GM21390 (cell line): ENCODE data around the gene HHIPL1.
"Not testable (repeated sequence)": the region's sequence is repeated elsewhere in the genome, so short reads cannot be mapped to it uniquely, and the experiment has no call there.

Experiments used
- ATAC-seq: cut with Tn5 transposase; IDR thresholded peaks from one replicate; pipeline ENCODE4 v1.9.1; 2021; ENCODE audit not compliant: unreplicated experiment

HHIPL1 gene

GRCh38 chr14:99632410-99633035, 12.4 kb upstream of the HHIPL1 start:
- no peak for ATAC-seq

DNA sequence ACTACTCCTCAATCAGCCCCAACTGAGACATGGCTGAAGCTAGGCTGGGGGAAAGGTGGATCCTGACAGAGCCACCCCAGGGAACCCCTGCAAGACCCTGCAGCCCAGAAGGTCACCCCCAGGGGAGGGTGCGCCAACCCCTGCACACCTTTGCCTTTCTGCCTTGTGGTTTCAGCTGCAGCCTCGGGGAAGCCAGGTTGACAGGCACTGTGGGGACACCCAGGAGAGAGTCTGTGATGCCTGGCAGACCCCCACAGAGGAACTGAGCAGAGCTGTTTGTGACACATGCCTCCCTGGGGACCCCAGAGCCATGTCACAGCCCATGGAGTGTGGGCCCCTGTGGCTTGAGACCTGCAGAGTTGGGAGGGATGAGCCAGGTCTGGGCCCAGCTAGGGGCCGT, 11.8 kb upstream of the HHIPL1 start:
- no peak for ATAC-seq

DNA sequence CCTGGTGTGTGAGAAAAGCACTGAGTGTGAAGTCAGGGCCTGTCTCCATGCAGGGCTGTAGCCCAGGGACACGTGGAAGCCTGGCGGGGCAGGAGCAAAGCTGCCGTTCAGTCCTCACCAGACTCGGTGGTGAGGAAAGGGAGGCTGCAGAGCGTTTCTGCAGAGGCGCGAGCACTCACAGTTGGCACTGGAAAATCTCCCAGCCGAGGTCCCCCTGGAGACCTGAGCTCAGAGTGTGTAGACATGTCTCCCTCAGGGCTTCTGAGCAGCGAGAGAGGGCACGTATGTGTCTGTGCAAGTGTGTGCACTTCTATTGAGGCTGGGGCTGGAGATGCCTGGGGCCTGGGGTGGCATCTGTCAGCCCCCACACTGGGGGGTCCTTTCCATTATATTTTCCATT, 11.0 kb upstream of the HHIPL1 start:
- no peak for ATAC-seq

- no peak for ATAC-seq
Observed at GRCh38 chr14:99634443-99634842, 10.5 kb upstream of the HHIPL1 start.

DNA sequence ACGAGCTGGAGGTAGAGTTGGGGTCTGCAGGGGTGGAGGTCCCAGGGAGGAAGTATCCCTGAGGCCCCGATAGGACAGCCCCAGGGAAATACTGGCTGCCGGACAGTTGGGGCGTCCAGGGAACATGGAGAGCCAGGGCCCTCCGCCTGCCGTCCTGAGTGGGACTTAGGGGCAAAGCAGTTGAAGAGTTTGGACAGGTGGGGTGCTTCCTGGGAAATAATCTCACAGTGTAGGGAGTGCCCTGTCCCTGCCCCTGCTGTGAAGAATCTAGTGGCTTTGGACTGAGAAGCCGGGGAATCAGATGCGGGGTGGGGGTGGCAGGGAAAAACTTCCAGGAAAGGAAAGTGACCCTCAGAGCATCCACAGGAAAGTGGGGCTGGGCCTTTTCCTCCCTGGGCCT, 9.8 kb upstream of the HHIPL1 start:
- no peak for ATAC-seq

DNA sequence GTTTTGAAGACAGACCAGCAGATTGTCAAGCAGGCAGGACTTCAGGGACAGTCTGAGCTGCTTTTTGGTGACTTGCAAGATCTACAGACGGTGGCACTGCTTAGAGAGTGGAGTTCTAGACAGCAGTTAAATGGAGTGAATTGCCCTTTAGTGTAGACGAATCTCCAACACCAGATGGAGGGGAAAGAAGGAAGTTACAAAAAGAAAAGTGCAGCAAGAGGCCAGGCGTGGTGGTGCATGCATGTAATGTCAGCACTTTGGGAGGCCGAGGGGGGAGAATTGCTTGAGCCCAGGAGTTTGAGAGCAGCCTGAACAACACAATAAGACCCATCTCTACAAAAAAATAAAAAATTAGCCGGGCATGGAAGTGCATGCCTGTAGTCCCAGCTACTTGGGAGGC, 8.4 kb upstream of the HHIPL1 start:
- no peak for ATAC-seq

DNA sequence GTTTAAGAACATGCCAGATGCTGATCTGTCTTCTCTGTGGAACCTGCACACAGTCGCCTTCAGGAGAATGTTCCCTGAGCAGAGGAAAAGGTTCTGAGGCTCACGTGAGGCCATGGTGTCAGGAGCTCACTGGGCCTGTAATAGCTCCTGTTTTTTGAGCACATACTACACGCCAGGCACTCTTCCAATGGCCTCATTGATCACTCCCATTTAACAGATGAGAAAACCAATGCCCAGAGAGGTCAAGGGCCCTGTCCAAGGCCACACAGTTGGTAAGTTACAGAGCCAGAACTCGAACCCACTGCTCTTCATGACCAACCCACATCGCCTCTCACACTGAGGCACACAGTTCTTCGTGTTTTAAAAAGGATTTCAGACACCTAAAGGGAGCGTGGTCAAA, 7.3 kb upstream of the HHIPL1 start:
- ATAC-seq: no peak

DNA sequence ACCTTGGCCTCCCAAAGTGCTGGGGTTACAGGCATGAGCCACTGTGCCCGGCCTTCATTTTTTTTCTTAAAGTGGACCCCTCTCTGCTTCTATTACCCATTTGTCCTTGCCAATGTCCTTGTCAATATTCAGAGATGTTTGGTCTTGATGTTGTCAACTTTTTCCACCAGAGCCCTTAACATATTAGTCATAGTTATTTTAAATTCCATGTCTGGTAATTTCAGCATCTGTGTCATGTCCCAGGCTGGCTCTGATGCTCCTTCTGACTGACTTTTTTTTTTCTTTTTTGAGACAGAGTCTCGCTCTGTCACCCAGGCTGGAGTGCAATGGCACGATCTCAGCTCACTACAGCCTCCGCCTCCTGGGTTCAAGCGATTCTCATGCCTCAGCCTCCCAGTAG, 2.2 kb upstream of the HHIPL1 start:
- not testable (repeated sequence) for ATAC-seq

DNA sequence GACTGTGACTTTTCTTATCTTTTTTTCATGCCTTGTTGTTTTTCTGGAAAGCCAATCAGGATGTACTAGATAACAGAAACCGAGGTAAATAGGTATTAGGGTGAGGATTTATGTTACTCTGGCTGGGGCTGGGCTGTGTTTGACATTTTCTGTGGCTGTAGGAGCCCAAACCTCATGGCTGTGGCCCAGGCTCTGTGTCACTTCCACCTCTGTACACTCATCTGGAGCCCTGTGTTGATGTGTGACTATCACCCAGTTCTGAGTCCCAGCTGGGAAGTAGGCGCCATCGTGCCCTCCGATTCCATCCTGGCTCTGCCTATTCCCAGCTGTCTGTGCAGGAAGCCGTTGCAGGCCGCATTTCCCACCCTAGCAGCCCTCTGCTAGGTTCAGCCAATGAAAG, 1.6 kb upstream of the HHIPL1 start:
- ATAC-seq: no peak

DNA sequence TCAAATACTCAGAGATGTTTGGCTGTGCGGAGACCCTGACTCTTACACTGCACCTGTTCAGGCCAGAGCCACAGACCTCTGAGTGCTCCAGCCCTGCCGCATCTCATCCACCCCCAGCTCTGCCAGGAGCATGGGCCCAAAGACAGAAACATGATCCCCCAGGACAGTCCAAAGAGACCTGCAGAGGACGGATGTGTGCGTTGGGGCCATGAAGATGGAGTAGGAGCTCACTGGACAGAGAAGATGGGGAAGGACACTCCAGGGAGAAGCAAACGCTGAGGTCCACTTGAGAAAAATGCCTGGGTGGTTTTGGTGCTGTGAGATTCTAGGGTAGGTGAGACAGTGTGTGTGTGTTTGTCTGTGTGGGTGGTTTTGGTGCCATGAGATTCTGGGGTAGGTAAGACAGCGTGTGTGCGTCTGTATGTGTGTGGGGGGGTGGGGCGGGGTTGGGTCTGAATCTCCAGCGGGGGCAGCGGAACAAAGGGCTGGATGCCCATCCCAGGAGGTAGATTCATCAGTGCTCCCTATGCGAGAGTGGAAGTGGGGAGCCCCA, 818 bp upstream of the HHIPL1 start:
- ATAC-seq: no peak

- ATAC-seq: no peak
Observed at GRCh38 chr14:99645545-99646505, 896 bp downstream of the HHIPL1 start.

GRCh38 chr14:99647411-99647810, 2.5 kb downstream of the HHIPL1 start:
- ATAC-seq: no peak

DNA sequence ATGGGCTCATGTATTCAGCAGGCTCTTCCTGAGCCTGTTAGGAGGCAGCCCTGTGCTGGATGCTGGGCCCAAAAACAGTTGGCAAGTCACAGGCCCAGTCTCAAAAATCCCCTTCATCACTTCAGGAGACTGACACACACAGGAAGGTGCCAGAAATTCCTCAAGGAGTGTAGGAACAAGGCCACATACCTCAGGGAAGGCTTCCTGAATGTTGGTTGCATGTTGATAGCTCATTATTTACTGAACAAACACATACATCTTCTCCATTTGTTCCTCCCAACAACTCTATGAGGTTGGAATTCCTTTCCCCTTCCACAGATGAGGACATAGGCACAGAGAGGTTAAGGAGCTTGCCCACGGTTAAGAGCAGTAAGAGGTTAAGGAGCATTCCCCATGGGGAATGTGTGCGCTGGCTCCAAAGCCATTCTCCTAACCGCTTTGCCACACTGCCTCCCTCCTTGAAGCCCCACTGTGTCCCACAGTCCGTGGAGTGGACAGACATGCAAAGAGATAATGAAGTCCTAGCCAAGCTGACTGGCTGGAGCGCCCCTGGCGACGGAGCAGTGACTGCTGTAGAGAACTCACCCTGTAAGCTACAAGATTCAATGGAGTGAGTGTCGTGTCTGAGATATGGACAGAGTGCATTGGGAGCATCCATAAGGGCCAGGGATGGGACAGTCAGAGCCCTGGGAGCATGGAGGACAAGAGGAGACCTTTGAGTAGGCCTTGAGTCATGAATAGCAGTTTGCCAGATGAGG, 3.3 kb downstream of the HHIPL1 start:
- ATAC-seq: no peak

DNA sequence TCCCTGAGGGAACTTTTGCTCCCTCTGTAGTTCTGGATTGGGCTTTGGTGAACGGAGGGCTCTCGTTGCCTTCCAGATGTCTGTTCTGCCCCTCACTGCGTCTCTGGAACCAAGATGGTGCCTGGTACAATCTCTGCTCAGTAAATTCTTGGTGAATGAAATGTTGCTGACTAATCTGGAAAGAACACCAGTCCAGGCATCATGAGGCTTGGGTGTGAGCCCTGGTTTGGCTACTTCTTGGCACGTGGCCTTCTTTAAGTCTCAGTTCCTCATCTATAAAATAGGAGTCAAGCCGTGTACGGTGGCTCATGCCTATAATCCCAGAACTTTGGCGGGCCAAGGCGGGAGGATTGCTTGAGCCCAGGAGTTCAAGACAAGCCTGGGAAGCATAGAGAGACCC, 4.3 kb downstream of the HHIPL1 start:
- no peak for ATAC-seq

- ATAC-seq: no peak
Observed at GRCh38 chr14:99649643-99650042, 4.7 kb downstream of the HHIPL1 start.

GRCh38 chr14:99650189-99650588, 5.3 kb downstream of the HHIPL1 start:
- ATAC-seq: no peak

GRCh38 chr14:99651953-99652746, 7.2 kb downstream of the HHIPL1 start:
- ATAC-seq: no peak

DNA sequence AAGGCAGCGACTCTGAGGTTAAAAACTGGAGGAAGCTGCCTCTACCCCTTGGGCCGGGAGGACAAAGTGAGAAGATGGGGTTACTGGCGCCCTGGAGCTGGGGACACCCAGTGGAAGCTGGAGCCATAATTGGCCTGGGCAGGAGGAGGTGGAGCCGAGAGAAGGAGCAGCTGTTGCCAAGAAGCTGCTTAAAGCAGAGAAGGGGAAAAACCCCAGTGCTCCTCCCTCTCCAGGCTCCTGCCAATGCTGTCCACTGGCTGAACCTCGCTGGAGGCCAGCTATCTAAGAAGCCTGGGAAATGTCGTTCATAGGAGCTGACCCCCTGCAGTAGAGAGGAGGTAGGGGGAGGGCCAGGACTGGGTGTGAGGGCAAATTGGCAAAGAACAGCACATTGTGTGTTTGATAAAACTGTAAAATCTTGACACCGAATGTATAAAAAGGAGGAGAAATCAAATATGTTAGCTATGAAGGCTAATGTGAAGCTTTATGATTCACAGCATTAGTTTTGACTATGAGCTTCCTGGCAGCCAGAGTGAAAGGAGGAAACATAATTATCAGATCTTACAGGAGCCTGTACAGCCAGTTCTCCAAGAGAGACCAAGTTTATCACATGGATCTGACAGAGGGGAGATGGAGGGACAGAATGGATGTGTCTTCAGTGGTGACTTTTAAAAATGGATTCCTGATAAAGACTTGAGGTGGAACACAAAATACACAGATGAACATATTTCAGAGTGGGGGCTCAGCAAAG, 9.5 kb downstream of the HHIPL1 start:
- no peak for ATAC-seq

GRCh38 chr14:99655521-99655920, 10.6 kb downstream of the HHIPL1 start:
- no peak for ATAC-seq

GRCh38 chr14:99656171-99656570, 11.2 kb downstream of the HHIPL1 start:
- no peak for ATAC-seq
